ENCODE results near the gene HSD11B2.

The HSD11B2 gene

GRCh38 chr16:67430977-67431774 is at the start of gene HSD11B2:
Gene HSD11B2 (plus strand): TSS chr16:67431121. CDS start chr16:67431249, 128 bp downstream.
- DNase-seq, result peak; percentile 8

- no peak for DNase-seq
Observed at GRCh38 chr16:67383284-67383683, 47.6 kb upstream of the HSD11B2 start.

DNA sequence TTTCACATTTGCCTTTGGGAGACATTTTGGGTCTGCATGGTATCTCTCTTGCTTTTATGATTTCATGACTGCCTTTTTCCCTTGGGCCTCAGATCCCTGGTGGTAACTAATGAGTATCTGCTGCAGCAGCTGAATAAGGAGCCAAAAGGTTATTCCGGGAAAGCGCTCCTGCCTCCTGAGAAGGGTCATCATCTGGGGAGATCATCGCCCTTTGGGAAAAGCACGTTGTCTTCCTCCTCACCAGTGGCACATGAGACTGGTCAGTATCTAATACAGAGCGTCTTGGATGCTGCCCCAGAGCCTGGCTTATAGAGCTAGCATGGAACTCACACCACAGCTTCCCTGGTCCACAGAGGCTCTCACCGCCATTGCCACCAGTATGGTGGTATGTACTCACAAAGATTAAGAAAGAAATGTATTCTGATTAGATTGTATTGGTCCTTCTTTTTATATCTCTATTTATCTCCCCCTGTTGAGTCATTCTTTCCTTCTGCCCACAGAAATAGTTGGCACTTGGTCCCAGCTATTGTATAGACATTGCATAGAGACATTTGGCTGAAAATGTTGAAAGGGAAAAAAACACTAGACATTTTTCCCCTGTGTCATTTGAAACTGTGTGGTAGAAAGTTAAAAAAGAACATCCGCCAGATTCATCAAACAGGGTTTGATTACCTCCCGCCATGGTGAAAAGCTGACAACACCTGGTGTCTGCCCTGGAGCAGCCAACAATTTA is 46.0 kb upstream of the HSD11B2 start:
- no peak for DNase-seq

- DNase-seq, result no peak
Observed at GRCh38 chr16:67386861-67387455, 44.0 kb upstream of the HSD11B2 start.

DNA sequence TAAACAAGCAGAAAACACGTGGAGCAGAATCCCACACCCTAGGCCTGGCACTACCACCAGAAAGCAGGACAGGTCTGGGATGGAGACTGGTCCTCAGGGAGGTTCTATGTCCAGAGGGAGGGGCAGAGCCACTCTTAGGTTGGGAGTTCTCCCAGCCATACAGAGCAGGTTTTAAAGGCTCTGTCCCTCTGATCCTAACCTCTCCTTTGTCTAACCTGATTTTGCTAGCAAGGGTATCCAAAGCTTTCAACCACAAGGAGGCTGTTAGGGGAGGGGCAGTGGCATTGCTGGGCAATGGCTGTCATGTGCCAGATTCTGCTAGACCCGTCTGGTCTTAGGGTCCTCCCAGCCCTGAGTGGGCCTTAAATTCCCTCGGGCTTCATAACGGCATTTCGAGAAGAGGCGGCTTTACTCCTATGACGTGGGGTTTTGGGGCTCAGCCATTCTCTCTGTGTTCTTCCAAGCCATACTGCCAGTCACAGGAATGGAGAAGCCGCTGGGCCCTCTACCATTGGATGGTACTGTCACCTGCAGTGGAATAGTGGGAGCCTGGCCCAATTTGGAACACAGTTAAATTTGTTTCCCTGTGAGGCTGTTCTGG is 43.3 kb upstream of the HSD11B2 start:
- DNase-seq, result no peak

DNA sequence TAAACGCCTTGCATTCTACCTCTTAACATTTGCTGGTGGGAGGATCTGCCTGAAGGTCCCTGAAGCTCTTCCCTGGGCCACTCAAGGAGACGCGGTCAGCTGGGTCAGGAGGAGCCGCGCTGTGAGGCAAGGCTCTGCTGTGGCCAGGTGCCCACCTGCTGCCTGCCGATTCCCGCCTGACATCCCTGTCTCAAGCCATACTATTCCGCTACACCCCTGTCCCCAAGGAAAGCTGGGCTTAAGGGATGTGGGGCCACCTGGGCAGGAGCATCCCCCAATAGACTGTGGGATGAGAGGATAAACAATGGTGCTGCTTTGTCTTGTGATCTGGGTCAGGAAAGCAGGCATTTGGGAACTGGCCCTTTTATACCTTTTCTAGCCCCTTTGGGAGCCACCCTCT is 42.7 kb upstream of the HSD11B2 start:
- no peak for DNase-seq

DNA sequence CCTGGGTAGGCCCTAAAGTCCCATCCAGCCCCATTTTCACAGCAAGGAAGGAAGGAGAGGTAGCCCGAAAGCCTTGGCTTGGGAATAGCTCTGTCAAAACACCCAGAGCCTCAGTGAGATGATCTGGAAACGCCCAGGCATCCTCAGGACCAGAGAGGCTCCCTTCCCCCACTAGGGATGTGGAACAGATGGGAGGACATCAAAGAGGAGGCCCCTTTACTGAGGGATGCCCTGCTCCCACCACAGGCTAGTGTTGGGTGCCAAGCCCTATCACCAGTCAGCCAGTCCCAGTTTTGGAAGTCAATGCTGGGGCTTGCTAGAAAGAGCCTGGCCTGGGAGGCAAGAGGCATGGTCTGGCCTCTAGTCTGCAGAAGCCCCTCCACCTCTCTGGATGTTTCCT is 42.3 kb upstream of the HSD11B2 start:
- DNase-seq, result no peak

DNA sequence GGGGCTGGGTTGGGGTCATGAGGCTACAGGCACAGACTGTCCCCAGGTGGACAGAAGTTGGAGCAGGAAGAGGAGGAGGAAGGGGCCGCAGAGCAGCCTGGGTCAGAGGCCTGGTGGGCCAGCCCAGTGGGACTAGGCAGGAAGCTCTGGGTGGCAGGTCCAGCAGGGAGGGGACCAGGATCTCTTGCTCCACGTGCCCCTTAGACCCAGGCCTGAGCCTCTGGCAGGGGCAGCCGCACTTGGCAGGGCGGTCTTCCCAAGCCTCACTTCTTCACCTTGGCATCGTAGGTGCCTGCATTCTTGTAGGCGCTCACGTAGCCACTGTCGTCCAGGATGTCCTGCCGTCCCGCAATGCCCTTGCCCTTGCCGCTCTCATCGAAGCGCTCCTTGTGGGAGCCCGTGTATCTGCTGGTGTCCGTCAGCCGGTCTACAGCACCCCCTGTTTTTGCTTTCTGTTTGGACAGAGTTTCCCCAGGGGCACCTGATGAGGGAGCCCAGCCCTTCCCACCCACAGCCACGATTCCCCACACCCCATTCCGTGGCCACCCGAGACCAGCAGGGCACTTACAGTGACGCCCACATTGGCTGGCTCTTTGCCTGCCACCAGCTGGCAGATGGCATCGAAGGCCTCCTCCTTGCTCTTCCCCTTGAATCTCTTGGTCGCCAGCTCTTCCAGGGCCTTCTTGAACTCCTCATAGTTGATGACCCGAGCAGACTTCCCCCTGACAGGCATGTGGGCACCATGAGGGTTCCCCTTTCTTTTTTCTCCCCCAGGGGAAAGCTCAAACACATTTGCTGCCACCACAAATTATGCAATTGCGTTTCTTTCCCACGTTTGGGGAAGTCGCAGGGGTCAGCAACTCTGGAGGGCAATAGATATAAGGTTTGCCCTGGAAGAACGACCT is 40.8 kb upstream of the HSD11B2 start:
- DNase-seq, result no peak

DNA sequence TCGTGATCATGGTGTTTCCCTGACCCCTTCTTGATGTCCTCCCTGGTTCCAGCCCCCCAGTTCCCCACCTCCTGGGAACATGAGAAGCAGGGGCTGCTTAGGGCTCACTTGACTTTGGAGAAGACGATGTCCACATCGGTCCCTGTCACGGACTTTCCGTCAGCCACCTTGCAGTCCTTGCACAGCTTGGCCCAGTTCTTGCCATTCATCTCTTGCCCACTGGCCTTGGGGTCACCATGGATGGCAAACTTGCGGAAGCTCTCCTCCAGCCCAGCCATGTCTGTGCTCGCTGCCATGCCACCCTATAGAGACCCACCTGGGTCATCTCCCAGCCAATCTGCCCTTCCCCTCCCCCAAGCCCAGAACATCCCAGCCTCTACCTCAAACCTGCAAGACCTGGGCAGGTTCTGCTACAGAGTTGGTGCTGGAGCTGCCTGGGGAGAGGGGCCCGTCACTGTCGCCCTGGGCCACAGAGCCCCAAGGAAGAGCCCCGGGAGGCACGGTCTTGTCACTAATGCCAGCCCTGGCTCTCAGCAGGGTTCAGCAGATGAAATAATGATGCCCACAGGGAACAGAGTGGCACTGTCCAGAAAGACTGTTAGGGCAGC is 40.0 kb upstream of the HSD11B2 start:
- DNase-seq, result no peak

- no peak for DNase-seq
Observed at GRCh38 chr16:67391424-67392300, 39.3 kb upstream of the HSD11B2 start.

DNA sequence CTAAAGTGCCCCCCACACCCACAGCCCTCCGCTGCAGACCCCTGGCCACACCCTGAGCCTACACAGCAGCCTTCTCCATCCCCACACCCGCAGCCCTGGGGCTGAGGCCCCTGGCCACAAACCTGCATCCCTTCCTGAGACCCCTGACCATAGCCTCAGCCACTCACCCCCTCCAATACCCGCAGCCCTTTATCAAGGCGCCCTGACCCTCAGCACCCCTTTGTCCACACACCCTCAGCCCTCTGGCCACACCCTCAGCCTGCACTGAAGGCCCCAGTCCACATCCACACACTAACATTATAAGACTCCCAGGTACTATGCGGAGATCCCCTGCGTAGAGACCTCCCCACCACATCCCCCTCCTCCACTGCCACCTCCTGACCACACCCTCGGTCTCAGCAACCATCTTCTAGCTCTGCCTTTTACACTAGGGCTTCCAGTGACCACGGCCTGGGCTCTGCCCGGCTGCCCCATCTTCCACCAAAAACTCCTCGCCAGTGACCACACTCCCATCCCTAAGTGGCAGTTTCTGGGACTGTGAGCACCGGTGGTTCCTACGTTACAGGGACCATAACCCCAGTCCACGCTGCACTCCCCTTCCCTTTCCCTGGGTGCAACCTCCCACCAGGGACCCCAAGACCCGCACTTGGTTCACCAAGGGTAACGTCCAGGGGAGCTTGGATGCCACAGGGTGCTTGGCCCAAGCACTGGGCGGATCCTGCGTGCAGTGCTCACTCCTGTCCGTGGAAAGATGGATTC is 38.4 kb upstream of the HSD11B2 start:
- DNase-seq, result no peak

- peak; percentile 27 for DNase-seq
Observed at GRCh38 chr16:67393111-67393787, 37.7 kb upstream of the HSD11B2 start, which contains the start of gene TPPP3. Gene TPPP3 (minus strand): TSS chr16:67393498. CDS start chr16:67391111, 2,387 bp downstream.

DNA sequence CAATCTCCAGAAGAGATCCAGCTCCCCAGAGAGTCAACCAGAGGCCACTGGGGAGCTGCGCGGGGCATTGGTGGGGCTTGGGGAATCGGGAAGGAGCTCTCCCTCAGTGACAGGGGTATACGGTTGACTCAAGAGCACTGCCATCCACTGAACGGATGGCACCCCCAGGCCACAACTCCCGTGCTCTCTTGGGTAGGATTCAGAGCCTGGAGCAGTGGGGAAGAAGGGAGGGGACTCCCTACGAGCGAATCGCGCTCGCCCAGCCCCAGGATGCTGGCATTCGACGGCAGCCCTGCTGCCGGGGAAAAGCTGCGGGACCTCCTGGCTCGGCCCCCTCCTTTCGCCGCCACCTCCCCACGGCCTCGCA is 37.1 kb upstream of the HSD11B2 start:
- DNase-seq, result no peak

DNA sequence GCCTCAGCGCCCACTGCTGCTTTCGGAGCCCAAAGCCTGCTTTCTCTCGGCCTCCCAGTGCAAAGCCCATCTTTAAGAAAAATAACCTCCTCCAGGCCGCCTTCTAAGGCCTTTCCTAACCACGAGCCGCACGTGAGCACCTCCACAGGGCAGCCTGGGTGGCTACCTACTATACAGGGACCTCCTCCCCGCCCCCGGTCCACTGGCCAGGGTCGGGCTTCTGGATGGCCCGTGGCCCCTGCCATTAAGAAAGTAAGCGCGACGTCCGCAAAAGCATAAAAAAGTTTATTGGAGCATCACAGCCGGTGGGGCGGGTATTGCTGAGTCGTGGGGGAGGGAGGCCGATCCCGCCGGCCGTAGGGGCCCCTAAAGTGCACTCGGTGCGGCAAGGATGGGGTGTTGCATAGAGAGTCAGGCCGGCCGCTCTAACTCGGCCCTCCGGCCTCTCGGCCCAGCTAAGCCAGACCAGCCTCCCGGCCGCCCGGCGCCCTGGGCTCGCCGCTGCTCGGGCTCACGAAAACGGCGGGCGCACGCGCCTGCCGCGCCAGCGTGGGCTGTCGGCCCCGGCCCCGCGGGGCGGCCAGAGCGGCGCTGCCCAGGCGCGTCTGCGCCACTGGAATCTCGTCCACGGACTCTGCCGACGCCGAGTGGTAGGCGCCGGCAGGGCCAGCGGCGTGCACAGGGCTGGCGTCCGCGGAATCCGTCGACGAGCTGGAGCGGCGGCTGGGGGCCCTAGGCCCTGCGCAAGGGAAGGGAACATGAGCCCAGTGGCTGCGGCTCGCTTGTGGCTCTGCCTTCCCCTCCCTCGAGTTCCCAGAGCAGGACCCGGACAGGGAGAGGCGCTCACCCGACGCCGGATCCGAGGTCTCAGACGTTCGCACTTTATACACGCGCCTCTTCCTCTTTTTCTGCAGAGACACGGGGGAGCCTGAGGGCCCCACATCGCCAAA is 36.5 kb upstream of the HSD11B2 start:
- no peak for DNase-seq

- no peak for DNase-seq
Observed at GRCh38 chr16:67395105-67395457, 35.8 kb upstream of the HSD11B2 start.

GRCh38 chr16:67395458-67396158 is 35.3 kb upstream of the HSD11B2 start:
- DNase-seq, result no peak

DNA sequence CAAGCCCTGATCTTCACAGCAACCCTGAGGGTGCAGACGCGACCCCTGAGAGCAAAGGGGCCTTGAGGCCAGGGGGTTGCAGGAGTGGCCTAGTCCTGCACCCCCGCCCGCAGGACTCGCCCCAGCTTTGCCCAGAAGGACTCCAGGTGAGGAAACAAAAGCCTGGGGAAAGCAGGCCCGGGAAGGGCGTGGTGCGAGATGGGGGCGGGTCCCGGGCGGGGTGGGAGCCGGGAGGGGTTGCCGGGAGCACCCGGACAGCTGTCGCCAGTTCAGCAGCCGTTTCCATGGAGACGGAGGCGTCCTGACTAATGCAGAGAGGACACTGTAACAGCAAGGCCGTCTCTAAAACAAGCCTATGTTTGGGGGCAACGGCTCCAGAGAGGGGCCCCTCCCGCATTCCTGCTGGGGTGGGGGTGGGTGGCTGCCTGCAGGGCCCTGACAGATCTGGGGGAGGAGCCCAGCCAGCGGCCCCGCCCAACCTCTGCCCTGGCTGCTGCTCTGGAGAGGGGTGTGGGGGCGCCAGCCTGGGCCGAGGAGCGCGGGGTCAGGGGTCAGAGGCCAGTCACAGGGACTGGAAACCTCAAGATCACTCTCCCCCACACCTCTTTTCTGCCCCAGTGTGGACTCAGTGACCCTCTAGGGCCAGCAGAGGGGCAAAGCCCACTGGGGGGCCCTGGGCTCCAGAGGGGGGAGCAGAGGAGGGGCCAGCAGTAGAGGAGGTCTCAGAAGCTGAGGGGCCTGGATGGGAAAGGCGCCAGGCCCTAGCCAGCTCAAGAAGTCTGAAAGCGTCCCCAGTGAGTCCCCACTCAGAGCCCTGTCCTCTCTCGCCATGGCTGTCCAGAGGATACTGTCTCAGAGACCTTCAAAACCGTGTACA is 34.5 kb upstream of the HSD11B2 start:
- no peak for DNase-seq
